ENCODE results near the gene ATG16L2.
"Not testable (repeated sequence)": the region's sequence is repeated elsewhere in the genome, so short reads cannot be mapped to it uniquely, and the experiment has no call there.

The ATG16L2 gene

DNA sequence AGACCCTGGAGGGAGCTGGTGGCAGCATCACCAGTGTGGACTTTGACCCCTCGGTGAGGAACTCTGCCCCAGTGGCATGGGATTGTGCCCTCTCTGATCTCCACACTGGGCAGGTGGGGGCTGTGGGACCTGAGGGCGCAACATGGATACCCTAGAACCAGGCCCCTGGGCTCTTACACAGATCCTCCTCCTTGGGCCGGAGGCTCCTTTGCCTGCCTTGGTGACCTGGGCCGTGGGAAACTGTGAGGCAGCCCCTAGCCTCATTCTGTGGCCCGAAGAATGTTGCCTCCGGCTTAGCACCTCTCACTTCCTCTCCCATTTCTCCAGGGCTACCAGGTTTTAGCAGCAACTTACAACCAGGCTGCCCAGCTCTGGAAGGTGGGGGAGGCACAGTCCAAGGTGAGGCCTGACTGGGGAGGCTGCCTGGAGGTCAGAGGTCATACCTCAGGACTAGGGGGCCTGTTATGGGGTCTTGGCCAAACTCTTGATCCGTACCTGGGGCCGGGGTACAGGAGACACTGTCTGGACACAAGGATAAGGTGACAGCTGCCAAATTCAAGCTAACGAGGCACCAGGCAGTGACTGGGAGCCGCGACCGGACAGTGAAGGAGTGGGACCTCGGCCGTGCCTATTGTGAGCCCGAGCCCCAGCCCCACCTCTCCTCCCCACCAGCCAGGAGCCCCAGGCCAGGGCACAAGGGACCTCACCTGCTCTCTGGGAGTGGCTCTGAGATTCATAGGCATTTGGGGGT is 12.2 kb downstream of the ATG16L2 start:
- DNase-seq (ENCODE audit: low read depth) = no peak

DNA sequence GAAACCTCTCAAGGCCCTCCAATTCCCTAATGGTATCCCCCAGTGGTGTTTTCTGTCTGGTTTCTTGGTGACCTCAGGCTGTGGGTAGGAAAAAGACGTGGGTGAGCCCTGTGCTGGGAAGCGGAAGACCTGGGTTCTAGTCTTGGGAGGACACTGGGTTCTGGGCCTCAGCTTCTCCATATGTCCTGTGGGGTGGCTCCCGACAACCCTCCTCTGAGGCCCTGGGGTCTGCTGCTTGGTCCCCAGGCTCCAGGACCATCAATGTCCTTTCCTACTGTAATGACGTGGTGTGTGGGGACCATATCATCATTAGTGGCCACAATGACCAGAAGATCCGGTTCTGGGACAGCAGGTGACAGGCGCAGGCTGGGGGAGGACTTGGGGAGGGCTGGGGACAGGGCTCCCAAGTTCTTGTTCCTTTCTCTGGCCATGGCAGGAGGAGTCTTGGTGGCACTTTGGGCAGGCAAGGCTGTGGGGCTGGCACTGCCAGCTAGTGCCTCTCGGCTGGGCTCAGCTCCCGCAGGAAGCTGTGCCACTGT is 12.8 kb downstream of the ATG16L2 start:
- no peak for DNase-seq (ENCODE audit: low read depth)

DNA sequence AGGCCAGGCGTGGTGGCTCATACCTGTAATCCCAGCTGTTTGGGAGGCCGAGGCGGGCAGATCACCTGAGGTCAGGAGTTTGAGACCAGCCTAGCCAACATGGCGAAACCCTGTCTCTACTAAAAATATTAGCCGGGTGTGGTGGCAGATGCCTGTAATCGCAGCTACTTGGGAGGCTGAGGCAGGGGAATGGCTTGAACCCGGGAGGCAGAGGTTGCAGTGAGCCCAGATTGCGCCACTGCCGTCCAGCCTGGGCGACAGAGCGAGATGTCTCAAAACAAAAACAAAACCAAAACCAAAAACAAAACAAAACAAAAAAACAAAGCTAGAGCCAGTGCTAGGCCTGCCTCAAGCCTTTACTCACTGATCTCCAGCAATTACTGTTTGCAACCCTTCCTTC is 13.4 kb downstream of the ATG16L2 start:
- DNase-seq (ENCODE audit: low read depth) = not testable (repeated sequence)

DNA sequence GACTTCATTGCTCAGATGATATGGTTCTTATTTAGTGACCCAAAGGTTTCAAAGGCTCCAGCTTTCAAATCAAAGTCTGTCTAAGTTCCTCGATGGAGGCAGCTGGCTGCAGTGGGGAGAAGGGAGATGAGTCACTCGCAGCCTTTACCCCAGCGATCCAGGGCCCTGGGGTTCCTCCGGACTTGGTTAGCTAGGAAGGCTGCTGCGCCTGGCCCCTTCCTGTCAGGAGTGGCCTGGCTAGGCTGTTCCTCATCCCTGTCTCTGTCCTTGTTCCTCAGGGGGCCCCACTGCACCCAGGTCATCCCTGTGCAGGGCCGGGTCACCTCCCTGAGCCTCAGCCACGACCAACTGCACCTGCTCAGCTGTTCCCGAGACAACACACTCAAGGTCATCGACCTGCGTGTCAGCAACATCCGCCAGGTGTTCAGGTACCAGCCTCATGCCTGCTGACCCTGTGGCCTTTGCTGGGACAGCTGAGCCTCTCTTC is 13.9 kb downstream of the ATG16L2 start:
- DNase-seq (ENCODE audit: low read depth) = no peak

DNA sequence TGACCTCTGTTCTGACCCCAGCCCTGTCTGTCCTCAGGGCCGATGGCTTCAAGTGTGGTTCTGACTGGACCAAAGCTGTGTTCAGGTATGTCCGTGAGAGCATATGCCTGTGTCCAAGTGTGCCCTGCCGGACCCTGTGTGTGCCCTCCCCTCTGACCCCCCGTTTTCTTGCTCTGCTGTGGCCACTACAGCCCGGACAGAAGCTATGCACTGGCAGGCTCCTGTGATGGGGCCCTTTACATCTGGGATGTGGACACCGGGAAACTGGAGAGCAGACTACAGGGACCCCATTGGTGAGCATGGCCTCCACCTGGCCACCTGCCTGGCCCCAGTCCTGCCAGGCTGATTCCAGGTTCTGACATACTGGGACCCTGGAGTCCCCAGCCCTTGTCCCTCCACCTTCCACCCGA is 14.5 kb downstream of the ATG16L2 start:
- no peak for DNase-seq (ENCODE audit: low read depth)

DNA sequence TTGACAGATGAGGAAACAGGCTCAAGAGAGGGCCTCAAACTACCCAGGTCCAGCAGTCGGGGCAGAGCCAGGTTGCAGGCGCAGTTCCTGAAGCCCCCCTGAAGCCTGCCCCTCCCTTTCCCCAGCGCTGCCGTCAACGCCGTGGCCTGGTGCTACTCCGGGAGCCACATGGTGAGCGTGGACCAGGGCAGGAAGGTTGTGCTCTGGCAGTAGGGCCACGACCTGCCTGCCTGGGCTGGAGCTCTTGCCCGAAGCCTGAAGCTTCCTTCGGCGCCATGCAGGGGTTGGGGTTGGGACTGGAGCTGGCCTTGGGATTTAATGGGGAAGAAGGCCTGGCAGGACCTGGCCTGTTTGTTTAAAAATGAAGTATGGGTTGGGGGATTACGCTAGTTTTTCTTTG is 15.0 kb downstream of the ATG16L2 start:
- no peak for DNase-seq (ENCODE audit: low read depth)

DNA sequence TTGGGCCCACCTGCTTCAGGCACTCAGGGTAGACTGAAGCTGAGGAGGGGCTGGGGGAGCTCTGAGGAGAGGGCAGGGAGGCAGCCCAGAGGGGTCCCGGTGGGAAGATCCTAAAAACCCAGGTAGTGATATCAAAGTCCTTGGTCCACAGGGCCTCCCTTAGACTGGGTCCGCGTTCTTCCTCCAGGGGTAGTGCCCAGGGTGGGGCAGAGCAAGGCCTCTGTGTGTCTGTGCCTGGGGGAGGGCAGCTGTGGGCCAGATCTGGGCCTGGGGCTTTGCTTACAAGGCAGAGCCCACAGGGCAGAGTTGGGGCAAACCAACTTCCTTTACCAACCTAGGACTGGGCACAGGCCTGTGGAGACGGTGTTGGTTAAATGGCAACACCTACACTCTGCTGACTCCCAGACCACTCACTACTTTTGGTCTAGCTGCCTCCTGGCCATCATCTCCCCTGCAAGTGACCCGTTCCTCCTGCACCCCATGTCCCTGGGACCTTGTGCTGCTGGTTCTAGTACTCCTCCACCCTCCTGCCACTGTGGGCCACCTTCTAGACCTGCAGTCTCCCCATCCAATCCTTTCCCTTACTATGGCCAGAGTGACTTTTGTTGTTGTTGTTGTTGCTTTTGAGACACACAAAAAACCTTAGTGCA is 15.8 kb downstream of the ATG16L2 start:
- no peak for DNase-seq (ENCODE audit: low read depth)

DNA sequence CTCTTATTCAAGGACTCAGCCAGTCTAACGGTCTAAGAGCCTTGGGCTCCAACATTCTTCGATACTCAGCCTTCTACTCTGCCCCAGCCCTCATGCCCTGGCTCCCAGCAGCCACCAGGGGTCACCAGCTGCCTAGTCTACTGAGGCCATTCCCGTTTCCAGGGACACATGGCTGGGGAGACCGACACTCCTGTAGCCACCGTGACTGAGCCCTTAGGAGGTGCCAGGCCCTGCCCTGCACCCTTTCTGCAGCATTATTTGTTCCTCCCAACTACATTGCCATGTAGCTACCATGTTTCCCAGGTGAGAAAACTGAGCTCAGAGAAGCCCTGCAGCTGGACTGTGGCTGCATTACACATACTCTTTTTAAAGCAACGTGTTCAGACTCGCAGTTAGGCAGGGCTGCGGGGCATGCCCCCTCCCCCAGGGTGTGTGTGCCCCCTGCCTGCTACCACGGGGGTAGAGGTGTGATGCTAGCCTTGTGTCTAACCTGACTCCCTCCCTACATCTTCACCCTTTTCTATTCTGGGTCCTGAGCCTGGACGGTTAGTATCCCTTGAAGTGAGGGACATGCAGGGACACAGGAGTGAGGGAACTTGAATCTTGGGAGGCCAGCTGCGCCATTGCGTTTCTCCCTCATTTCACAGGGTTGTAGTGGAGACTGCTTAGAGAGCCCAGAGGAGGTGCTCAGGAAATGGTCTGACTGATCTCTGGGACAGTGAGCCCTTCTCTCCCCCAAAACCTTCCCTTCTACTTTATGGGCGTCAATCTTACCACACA is 17.5 kb downstream of the ATG16L2 start:
- DNase-seq (ENCODE audit: low read depth) = no peak

DNA sequence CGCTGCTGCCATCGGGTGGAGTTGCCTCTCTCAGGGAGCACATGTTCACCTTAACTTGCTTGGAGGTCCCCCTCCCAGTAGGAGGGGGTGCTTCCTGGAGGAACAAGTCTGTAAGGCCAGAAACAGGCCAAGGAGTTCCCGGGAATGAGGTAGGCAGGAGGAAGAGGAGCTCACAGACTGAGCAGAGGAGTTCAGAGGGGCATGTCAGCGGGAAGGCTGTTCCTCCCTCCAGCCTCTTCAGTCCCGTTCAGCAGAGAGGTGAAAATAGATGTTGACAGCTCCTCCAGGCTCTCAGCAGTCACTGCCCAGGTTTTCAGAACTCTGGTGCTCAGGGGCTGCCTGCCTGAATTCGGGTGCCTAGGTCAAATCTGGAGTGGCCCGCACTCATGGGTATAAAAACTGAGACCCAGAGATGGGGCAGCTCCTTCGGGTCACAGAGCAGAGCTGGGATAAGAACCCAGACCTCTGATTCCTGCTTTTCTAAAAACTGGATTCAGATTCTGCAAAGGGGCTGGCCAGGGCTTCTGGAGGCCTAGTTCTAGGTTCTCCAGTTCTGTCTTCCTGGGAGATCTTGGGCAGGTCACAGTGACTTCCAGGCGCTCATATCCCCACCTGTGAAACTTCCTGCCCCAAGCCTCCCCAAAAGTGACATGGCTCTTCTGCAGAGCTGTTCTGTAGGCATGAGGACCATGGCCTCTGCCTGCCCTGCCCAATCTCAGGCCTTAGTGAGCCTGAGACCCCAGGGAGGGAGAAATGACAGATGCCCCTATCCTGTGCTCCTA is 18.3 kb downstream of the ATG16L2 start:
- no peak for DNase-seq (ENCODE audit: low read depth)

DNA sequence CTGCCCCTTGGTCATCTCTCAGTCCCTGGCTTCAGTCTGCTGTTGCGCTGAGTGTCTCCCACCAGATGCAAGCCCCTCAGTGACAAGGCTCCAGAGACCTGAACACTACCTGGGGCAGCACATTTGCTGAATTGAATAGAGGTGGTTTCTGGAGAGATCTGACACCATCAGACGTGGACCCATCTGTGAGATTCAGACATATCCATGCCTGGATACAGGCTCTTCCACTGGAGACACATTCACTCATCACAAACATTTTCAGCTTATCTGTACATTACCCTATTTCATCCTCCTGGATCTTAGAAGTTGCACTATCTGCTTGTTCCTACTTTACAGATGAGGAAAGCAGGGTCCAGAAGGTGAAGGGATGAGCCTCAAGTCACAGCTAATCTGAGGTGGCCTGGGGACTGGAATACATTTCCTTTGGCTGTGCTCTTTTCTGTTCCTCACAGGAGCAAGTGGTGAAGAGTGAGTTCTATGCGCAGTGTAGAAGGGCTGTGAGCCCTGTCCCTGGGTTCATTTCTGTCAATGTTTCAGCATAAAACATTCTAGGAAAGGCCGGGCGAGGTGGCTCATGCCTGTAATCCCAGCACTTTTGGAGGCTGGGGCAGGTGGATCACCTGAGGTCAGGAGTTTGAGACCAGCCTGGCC is 19.0 kb downstream of the ATG16L2 start:
- no peak for DNase-seq (ENCODE audit: low read depth)

DNA sequence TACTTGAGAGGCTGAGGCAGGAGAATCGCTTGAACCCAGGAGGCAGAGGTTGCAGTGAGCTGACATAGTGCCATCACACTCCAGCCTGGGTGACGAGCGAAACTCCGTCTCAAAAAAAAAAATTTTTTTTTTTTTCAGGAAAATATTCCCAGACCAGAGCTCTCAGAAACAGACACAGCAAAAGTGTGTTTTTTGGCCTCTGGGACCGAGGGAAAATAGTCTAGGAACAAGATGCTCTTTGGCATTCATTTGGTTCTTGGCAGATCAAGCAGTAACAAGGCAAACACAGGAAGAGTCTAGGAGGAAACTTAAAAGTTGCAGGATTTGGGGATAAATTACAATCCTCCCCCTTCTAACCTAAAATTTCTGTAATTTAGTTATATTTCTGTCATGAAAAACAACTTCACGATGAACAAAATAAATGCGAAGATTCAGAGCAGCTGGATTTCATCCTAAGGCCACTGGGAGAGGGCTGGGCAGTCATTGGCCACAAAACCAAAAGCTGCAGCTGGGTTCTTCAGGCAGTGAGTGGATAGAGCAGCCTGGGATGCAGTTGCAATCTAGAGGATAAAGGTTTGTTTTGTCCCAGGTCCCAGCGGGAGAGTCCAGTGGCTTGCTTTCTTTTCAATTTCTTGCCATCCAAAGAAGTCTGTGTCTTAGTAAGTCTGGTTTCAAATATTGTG is 19.7 kb downstream of the ATG16L2 start:
- DNase-seq (ENCODE audit: low read depth) = no peak

DNA sequence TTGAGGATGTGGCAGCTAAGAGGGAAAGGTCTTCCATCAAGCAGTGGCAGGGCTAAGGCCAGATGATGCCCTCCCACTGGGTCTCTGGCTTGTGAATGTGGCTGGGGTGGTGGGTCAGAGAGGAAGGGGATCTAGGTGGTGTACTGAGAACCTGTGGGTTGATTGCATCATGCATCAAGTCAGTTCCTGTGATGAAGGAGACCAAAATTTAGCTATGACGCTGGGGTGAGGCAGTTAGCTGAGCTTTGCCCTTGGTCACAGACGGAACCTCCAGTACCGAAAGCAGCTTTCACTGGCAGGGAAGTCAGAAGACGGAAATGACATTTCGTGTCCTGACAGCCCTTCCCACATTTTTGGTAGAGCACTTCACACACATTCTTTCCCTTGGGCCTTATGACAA is 20.7 kb downstream of the ATG16L2 start:
- no peak for DNase-seq (ENCODE audit: low read depth)

DNA sequence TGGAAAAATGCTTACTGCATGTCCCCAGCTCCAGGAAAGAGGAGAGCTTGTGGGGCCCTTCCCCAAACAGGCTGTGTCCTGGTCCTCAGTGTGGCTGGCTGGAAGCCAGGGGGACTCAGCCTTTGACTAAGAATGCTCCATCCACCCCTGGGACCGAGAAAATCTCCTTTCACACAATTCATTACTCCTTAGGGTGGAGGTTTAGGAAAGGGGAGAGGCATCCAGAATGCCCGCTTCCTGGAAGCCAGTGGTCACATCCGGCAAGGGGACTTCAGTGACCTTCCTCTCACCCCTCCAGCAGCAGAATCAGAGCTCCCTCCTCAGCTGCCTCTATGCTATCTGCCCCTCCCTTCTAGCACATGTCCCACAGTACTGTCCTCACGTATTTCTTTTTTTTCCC is 21.9 kb downstream of the ATG16L2 start:
- DNase-seq (ENCODE audit: low read depth) = no peak

DNA sequence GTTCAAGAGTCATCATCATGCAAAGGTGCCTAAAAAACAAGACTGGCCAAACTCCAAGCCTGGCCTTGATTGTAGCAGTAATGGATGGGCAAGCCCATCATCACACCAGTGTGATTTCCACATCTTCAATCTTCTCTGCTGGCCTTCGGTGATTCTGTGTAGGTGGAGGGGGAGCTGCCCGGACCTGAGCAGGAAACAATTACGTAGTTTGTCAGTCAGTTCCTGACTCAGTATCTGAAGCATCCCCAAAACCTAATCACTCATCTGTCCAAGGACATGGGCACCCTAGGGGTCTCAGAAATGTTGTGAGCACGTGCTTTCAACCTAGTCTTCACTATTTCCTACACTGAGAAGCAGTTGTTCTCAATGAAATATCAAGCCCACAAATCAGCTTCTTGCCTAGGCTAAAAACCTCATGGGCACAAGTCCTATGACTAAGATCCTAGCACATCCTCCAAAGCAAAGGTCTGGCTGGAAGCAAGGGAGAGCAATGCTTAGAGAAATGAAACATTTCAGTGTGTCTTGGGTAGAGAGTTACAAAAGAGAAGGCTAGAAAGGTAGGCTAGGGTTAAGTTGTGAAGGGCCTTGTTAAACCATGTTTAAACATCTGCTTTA is 24.6 kb downstream of the ATG16L2 start:
- DNase-seq (ENCODE audit: low read depth) = no peak

DNA sequence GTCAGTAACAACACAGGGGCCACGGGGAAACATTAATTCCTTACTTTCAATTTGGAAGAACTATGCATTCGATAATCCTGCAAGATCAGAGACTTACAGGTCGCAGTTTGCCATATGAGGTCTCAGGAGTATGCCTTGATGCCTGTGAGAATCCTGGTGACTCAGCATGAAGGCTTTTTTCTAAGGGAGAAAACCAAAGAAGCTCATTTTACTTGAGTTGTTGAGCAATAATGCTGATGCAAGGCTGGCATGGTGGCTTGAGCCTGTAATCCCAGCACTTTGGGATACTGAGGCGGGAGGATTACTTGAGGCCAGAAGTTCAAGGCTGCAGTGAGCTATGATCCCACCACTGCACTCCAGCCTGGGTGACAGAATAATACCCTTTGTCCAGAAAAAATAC is 26.6 kb downstream of the ATG16L2 start:
- no peak for DNase-seq (ENCODE audit: low read depth)

DNA sequence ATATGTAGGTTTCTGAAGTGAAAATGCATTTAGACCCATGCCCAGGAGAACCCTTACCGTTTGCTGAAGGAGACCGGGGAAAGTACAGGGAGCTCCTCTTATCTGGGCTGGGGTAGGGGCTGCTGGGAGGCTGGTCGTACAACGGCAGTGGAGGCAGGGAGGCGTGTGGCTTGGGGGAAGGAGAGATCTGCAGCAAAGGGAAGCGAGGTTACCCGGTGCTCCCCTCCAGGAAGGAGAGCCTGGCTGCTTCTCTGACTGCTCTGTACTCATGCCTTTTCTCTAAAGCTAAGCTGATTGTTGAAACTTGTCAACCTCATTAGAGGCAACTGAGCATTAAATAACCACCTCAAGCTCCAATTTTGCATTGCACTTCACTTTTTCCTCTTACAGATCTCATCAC is 27.2 kb downstream of the ATG16L2 start:
- no peak for DNase-seq (ENCODE audit: low read depth)

DNA sequence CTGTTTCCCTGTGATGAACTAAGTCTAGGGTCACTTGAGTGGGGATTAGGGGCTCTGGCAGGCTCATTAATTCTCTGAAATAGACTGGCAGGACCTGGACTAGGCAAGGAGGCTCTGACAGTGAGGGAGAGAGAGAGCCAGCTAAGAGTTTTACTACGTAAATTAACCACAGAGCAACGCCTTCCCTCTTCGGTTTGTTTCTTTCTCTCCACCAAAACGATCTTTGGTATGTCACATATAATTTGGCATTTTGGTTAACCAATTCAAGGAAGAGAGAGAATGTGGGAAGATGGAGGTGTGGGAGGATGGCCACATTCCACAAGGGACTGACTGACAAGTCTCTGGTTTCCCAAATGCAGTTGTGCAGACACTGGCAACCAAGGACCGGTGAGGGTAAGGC is 27.9 kb downstream of the ATG16L2 start:
- no peak for DNase-seq (ENCODE audit: low read depth)

DNA sequence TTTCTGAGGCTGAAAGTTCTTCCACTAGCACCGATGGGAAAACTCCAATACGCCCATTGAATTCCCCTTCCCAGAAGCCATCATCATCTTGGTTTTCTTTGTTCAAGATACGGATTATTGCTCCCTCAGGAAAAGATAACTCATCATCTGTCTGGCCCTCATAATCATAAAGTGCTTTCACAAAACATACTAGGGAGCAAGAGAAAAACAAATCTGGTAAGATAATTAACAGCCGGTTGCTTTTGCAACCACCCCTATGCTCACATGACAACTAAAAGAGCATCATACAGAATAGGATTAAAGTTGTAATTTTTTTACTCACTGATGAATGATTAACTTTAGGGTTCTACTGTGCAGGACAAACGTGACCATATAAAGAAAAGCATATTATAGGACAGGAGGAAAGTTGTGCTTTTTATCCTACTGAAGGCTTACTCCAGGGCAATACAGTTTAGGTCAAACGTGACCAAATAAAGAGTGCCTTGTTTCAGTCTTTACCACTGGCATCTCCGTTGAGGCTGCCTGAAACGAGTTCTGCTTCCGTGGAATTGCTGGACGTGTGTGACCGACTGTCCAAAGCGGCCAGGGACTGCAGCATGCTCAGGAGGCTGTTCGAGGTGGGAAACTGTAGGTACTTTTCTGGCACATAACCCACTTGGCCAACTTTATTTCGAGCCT is 28.6 kb downstream of the ATG16L2 start:
- no peak for DNase-seq (ENCODE audit: low read depth)

DNA sequence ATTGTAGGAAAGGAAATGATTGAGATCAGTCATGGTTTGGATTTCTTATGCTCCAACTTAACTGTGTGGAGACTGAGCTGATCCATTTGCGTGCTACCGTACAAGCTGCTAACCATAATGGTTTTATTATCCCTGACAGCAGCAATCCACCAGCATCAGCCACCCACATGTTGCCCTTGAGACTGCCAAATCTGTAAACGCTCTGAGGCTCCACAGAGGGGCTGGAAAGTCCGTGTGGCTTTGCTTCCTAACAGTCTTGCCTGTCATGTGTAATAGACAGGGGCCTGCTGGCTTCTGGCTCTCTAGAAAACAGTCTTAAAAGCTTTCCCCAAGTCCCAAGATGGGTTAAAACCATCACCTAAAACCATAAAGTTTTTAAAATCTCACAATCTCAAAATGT is 30.1 kb downstream of the ATG16L2 start:
- DNase-seq (ENCODE audit: low read depth) = no peak

All from T follicular helper cell (primary cell).